ENCODE results near the gene CEMIP. TPM values are rescaled to one million over a fixed set of nuclear protein-coding genes. Genes with fewer than 3 reads are reported as not detected.
A peak's percentile ranks its signal among the peaks of the same experiment; 100 is the strongest.

CEMIP gene
- total RNA-seq, 1 donor from 2014 or later: under 0.01 TPM

- peaks cover 2% of the 10 kb centered on the region for H3K36me3 ChIP-seq (ENCODE audit: control insufficient read depth, insufficient read depth, low read length)
- H3K27me3 ChIP-seq (ENCODE audit: control insufficient read depth, insufficient read depth, low read length): no peaks in the 10 kb centered on the region
- no peak for DNase-seq (ENCODE audit: low read depth)
- no peak for TF ChIP-seq CTCF (IDR thresholded peaks at IDR 0.05; ENCODE audit: insufficient read depth, low read length, poor library complexity, severe bottlenecking)
- no peak overlapping the region for H3K4me3 ChIP-seq (ENCODE audit: low read depth, low read length)
Observed at GRCh38 chr15:80982205-80982604, 203.0 kb downstream of the CEMIP start.

- Histone ChIP-seq H3K27me3 (ENCODE audit: control insufficient read depth, insufficient read depth, low read length) (no peaks in the 10 kb centered on the region), H3K36me3 (ENCODE audit: control insufficient read depth, insufficient read depth, low read length) (peaks cover 2% of the 10 kb centered on the region), H3K4me3 (ENCODE audit: low read depth, low read length) (no peak overlapping the region)
- DNase-seq (ENCODE audit: low read depth): no peak
- no peak for TF ChIP-seq CTCF (IDR thresholded peaks at IDR 0.05; ENCODE audit: insufficient read depth, low read length, poor library complexity, severe bottlenecking)
Observed at GRCh38 chr15:80982839-80983238, 203.7 kb downstream of the CEMIP start.

GRCh38 chr15:80984856-80985255, 205.7 kb downstream of the CEMIP start:
- TF ChIP-seq CTCF (IDR thresholded peaks at IDR 0.05; ENCODE audit: insufficient read depth, low read length, poor library complexity, severe bottlenecking): no peak
- no peak for DNase-seq (ENCODE audit: low read depth)
- Histone ChIP-seq H3K36me3 (ENCODE audit: control insufficient read depth, insufficient read depth, low read length) (peaks cover under 1% of the 10 kb centered on the region), H3K27me3 (ENCODE audit: control insufficient read depth, insufficient read depth, low read length) (no peaks in the 10 kb centered on the region), H3K4me3 (ENCODE audit: low read depth, low read length) (no peak overlapping the region)

GRCh38 chr15:80985981-80986380, 206.8 kb downstream of the CEMIP start:
- Histone ChIP-seq H3K4me3 (ENCODE audit: low read depth, low read length) (no peak overlapping the region), H3K27me3 (ENCODE audit: control insufficient read depth, insufficient read depth, low read length) (no peaks in the 10 kb centered on the region), H3K36me3 (ENCODE audit: control insufficient read depth, insufficient read depth, low read length) (no peaks in the 10 kb centered on the region)
- DNase-seq (ENCODE audit: low read depth): no peak
- TF ChIP-seq CTCF (IDR thresholded peaks at IDR 0.05; ENCODE audit: insufficient read depth, low read length, poor library complexity, severe bottlenecking): no peak

- DNase-seq (ENCODE audit: low read depth): no peak
- no peaks in the 10 kb centered on the region for H3K27me3 ChIP-seq (ENCODE audit: control insufficient read depth, insufficient read depth, low read length)
- H3K4me3 ChIP-seq (ENCODE audit: low read depth, low read length): no peak overlapping the region
- TF ChIP-seq CTCF (IDR thresholded peaks at IDR 0.05; ENCODE audit: insufficient read depth, low read length, poor library complexity, severe bottlenecking): no peak
- no peaks in the 10 kb centered on the region for H3K36me3 ChIP-seq (ENCODE audit: control insufficient read depth, insufficient read depth, low read length)
Observed at GRCh38 chr15:80986487-80986886, 207.3 kb downstream of the CEMIP start.

GRCh38 chr15:80988148-80988796, 209.1 kb downstream of the CEMIP start:
- no peak for DNase-seq (ENCODE audit: low read depth)
- H3K36me3 ChIP-seq (ENCODE audit: control insufficient read depth, insufficient read depth, low read length): no peaks in the 10 kb centered on the region
- no peaks in the 10 kb centered on the region for H3K27me3 ChIP-seq (ENCODE audit: control insufficient read depth, insufficient read depth, low read length)
- no peak for TF ChIP-seq CTCF (IDR thresholded peaks at IDR 0.05; ENCODE audit: insufficient read depth, low read length, poor library complexity, severe bottlenecking)
- H3K4me3 ChIP-seq (ENCODE audit: low read depth, low read length): peak overlapping the region; percentile 97

All from kidney epithelial cell (primary cell).